ENCODE data around the gene TRPV2. TPM values are rescaled to one million over a fixed set of nuclear protein-coding genes. Genes with fewer than 3 reads are reported as not detected.

TRPV2 gene
- total and polyA plus RNA-seq, 9 of the 15 experiments (the other 6 are each of a cell fraction or from before 2014, with no cell fraction given), result 10.0 to 97.5 (median 30.3) TPM

- TF ChIP-seq KLF13 (tag; IDR thresholded peaks at IDR 0.05; ENCODE audit: borderline replicate concordance, low read depth) (peak; percentile 85), HDAC8 (tag; IDR thresholded peaks at IDR 0.05) (no peak), ZNF609 (CRISPR knock-in tag; IDR thresholded peaks at IDR 0.05; ENCODE audit: borderline replicate concordance) (no peak), ZNF133 (CRISPR knock-in tag; IDR thresholded peaks at IDR 0.05) (no peak), PTTG1 (tag; IDR thresholded peaks at IDR 0.05; ENCODE audit: low read depth) (no peak), ZSCAN32 (CRISPR knock-in tag; IDR thresholded peaks at IDR 0.05) (peak; percentile 82; the same call in 1 of the 2 replicates), MEF2D (tag; conservative IDR thresholded peaks at IDR 0.05; ENCODE audit: low read depth) (no peak), SMC3 (conservative IDR thresholded peaks at IDR 0.05; ENCODE audit: insufficient read depth, low read depth, low read length) (no peak), ZFP30 (CRISPR knock-in tag; IDR thresholded peaks at IDR 0.05; ENCODE audit: borderline replicate concordance) (peak; percentile 58; the same call in 1 of the 2 replicates), HEY1 (CRISPR knock-in tag; IDR thresholded peaks at IDR 0.05; ENCODE audit: borderline replicate concordance) (no peak), NR2F6 (CRISPR knock-in tag; IDR thresholded peaks at IDR 0.05) (0 out of 2 replicates have a peak, but pooled peaks have one; percentile 15), MEF2A (IDR thresholded peaks at IDR 0.05; ENCODE audit: control insufficient read depth, low read depth, low read length) (no peak), ZC3H4 (CRISPR knock-in tag; IDR thresholded peaks at IDR 0.05; ENCODE audit: borderline replicate concordance) (peak; percentile 98), ZNF197 (CRISPR knock-in tag; IDR thresholded peaks at IDR 0.05; ENCODE audit: low read depth) (no peak), MED1 (CRISPR knock-in tag; IDR thresholded peaks at IDR 0.05; ENCODE audit: borderline replicate concordance) (no peak), KDM5B (IDR thresholded peaks at IDR 0.05; ENCODE audit: insufficient replicate concordance, low read depth, low read length) (peak; percentile 99), RAD21 (CRISPR knock-in tag; conservative IDR thresholded peaks at IDR 0.05 in 1 of 2, IDR thresholded peaks at IDR 0.05 in 1 of 2) (no peak), ZNF395 (CRISPR knock-in tag; IDR thresholded peaks at IDR 0.05) (peak; percentile 61; the same call in 1 of the 2 replicates), POLR2AphosphoS2 (IDR thresholded peaks at IDR 0.05; ENCODE audit: low read length) (peak; percentile 93; the same call in 1 of the 2 replicates), RBM25 (IDR thresholded peaks at IDR 0.05; ENCODE audit: low read depth, low read length, severe bottlenecking) (no peak), ZNF354B (CRISPR knock-in tag; IDR thresholded peaks at IDR 0.05) (no peak), KLF16 (IDR thresholded peaks at IDR 0.05) (no peak)
Measured at GRCh38 chr17:16380640-16381495, 34.5 kb upstream of the TRPV2 start, which contains the start of gene UBB (continued).
